NCI-H146 (cell line): ENCODE results near the gene NHSL1.
"Not testable (repeated sequence)": the region's sequence is repeated elsewhere in the genome, so short reads cannot be mapped to it uniquely, and the experiment has no call there.

ENCODE experiments used
- DNase-seq: peaks from one replicate; lab custom pipeline; 2025; lab: John Stamatoyannopoulos, UW

NHSL1 gene

DNA sequence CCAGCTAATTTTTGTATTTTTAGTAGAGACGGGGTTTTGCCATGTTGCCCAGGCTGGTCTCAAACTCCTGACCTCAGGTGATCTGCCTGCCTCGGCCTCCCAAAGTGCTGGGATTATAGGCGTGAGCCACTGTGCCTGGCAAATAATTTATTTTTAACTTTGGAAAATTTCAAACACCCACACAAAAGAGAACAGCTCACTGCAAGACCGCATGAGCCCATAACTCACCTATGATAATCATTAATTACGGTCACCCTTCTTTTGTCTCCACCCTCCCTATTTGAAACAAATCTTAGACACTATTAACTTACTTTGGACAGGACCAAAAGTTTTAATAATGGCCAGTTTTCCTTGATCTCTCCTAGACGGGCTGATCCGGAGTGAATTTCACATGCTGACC lies 74.0 kb downstream of the NHSL1 start:
- not testable (repeated sequence) for DNase-seq

- DNase-seq: no peak
These were observed 75.0 kb downstream of the NHSL1 start for GRCh38 chr6:138424004-138424904.

DNA sequence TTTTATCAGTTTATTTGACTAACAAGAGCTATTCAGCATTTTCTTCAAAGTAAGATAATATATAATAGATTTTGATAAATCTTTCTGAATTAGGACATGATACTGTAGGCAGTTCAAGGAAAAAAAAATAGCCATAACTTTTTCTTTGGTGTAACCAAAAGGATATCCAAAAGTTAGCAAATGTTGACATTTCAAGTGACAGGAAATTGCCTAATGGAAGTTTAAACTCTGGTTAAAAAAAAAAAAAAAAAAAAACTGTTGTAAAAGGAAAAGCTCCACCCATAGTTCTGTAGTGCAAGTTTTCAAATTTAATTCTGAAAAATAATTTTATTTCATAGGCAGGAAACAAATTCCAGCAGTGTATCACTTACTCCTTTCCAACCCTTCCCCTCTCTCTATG lies 76.4 kb downstream of the NHSL1 start:
- DNase-seq: no peak

DNA sequence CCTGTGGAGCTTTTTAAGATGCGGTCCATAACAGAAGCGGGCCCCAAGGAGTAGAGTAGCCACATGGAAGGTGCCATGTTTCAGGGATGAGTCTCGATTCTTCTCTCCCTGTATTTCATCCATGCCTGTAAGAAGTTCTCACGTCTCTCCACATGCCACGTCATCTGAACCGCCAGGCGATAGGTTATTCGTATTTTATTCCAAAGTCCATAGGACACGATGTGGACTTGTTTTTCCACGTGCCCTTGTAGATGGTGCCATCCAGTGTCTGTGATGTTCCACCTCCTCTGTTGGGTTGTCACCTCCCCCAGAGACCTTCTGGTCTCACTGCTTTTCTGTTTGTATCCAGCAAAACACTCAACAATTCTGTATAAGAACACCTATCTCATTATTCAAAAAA lies 77.7 kb downstream of the NHSL1 start:
- DNase-seq: no peak

DNA sequence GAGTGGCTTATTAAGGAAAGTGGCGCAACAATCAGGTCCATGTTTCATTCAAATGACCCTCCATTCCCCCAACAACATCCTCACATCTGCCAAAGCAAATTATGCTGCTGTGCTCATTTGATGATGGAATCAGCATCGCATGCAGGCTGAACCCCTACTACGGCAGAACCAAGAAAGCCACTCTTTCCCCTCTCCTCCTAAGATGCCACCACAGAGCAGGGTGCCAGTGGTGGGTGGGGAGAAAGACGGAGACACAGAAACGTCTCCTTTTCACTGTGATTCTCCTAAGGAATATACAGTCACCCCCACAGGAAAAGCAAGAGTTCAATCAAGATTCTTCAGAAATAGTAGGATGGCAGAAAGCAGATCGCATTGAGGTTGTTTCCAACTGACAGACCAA lies 78.2 kb downstream of the NHSL1 start:
- DNase-seq: no peak

DNA sequence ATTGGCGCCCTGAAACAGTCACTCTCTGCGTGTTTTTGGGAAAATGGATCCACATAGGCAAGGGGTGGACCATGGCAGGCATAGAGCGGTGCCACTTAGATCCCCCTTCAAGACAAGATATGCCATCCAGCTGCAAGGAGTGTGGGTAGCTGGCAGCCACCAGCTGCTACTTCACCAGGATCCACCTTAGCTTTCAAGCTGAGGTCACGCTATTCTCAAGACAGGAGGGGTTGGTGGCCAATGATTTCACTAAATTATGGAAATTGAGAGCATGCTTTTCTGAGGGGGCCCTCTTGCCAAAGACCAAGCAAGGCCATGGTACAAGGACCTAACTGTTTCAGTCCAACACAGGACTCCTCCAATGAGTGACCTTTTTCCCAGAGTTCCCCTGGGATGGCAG lies 78.9 kb downstream of the NHSL1 start:
- DNase-seq: no peak

- no peak for DNase-seq
These were observed 79.5 kb downstream of the NHSL1 start for GRCh38 chr6:138419766-138420165.

DNA sequence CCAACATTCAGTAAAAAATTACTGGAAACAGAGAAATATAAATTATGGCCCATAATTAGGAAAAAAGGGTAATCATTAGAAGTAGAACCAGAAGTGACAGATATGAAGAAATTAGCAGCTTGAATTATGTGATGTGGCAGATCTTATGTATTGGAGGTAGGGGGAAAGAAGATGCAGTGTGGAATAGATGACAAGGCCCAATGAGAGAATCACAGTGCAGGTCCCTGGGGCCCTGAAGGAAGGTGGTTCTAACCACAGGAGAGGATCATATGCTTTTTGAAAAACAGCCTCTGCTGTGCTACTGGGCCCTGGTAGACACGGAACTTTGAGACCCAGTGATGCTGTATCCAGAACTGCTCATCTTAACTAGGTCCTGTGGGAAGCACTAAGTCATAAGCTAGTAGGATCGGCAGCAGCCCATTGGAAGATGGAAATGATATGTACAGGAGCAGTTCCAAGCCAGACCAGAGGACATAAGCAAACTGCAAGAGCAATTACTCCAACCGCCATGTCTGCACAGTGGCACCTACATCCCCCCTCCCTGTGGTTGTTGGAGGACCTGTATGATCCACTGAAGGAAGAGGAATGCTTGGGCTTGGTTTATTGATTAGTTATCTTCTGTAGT lies 81.1 kb downstream of the NHSL1 start:
- DNase-seq: no peak

- peak; percentile 66 for DNase-seq
These were observed 81.7 kb downstream of the NHSL1 start for GRCh38 chr6:138417493-138418117.

- DNase-seq: no peak
These were observed 83.1 kb downstream of the NHSL1 start for GRCh38 chr6:138416206-138416605.

GRCh38 chr6:138415125-138415524 lies 84.2 kb downstream of the NHSL1 start:
- DNase-seq: no peak

DNA sequence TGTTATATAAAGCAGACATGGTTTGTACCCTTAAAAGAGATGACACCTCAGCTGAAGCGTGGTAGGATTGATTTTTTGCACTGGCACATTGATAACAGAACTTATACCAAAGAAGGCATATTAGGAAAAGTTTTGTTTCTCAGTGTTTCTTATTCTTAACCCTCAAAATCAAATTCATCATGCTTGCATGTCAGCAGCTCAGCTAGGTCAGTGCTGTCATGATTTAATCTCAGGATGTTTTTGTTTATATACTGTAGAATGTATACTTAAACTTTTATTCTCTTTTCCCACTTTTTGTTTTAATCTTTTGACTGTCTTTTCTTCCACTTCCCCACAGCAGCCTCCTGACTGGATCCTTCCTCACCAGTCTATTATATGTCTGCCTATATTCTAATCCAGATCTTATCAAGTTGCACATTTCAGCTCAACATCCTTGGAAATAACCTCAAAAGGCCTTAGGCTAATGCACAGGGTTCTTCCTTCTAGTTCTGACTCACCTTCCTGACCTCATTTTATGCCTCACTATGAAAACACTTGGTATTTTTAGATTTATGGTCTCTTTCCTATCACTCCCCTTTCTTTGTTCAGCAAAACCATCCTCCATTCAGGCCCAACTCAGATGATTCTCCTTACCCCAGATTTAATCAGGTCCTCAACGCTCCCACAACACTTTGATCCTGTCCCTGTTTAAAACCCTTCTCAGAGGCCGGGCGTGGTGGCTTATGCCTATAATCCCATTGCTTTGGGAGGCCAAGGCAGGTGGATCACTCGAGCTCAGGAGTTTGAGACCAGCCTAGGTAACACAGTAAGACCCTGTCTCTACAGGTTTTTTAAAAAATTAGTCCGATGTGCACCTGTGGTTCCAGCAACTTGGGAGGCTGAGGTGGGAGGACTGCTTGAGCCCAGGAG lies 88.1 kb downstream of the NHSL1 start:
- DNase-seq: no peak

GRCh38 chr6:138410048-138410735 lies 89.1 kb downstream of the NHSL1 start:
- no peak for DNase-seq

DNA sequence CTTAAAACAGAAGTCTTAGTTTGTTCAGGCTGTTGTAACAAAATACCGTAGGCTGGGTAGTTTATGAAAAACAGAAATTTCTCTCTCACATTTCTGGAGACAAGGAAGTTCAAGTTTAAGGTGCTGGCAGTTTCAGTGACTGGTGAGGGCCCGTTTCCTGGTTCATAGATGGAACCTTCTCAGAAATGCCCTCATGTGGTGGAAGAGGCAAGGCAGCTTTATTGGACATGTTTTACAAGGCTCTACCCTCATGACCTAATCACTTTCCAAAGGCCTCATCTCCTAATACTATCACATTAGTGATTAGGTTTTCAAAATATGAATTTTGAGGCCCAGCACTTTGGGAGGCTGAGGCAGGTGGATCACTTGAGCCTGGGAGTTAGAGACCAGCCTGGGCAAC lies 92.9 kb downstream of the NHSL1 start:
- DNase-seq: no peak

GRCh38 chr6:138405816-138406413 lies 93.4 kb downstream of the NHSL1 start:
- DNase-seq: no peak

DNA sequence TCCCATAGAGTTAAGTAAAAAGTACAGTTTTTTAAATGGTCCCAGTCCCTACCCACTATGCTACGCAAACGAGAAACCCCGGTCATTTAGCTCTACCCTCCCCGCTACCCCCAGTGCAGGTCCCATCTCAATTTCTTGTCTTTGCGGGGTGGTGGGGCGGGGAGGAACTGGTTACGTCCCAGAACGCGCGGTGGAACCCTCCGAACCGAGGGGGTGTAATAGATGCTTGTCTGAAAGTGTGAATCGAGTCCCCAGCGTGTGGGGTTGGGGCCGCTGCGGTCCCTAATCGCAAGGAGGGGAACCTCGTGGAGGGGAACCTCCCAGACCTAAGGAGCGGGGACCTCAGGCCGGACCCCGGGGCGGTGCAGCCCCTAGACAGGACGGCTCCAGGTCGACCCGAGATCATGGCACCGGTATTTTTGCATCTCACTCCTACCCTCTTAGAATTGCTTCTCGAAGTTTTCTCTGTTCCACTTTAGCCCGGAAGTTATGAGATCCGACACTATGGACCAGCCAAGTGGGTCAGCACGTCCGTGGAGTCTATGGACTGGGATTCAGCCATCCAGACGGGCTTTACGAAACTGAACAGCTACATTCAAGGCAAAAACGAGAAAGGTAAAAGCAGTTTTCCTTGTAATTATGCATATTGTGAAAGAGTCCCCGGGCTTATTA lies 94.5 kb downstream of the NHSL1 start:
- no peak for DNase-seq

- DNase-seq: peak; percentile 100
These were observed 95.3 kb downstream of the NHSL1 start, which contains the start of gene HEBP2 for GRCh38 chr6:138403801-138404665. TSS of gene HEBP2 (plus strand) at chr6:138404223. CDS start at chr6:138404496, 273 bp downstream.

- DNase-seq: peak; percentile 65
These were observed 95.9 kb downstream of the NHSL1 start for GRCh38 chr6:138403324-138403800.

DNA sequence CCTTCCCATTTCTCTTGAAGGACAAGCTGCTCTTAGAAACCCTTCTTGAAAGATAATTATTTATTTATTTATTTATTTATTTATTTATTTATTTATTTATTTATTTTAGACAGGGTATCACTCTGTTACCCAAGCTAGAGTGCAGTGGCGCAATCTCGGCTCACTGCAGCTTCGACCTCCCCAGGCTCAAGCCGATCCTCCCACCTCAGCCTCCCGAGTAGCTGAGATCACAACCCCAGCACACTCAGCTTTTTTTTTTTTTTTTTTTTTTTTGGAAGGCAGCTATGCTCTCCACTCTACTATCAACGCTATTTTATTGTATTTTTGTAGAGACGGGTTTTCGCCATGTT lies 96.5 kb downstream of the NHSL1 start:
- no peak for DNase-seq
